WTC11 (cell line): ENCODE results near the gene RHBDD2. TPM values are rescaled to one million over a fixed set of nuclear protein-coding genes. Genes with fewer than 3 reads are reported as not detected.

ENCODE experiments used
- ATAC-seq: fragments of 200-7000 bp; cut with Tn5 transposase; 2 replicates; pipeline ENCODE4 v1.10.0; 2021; ENCODE audit warnings: mild to moderate bottlenecking, moderate library complexity
- CTCF ChIA-PET: fragments of 300-600 bp; sonication (Branson Sonifier 250); formaldehyde crosslinking; loops from one replicate; lab custom pipeline; 2021; ENCODE audit warnings: antibody characterized with exemption; lab: Charles Lee
- POLR2A ChIA-PET: fragments of 350-600 bp; sonication (Branson Sonifier 250); formaldehyde crosslinking; loops from one replicate; lab custom pipeline; 2021; ENCODE audit warnings: antibody characterized with exemption; lab: Charles Lee
- DNase-seq: peaks from one replicate; pipeline ENCODE4 v3.0.0; 2021; ENCODE audit warnings: low spot score
- H3K27ac Mint-ChIP-seq: 2 replicates; pipeline ENCODE4 v1.8.0; 2021; ENCODE audit warnings: mixed read lengths
- H3K27me3 Mint-ChIP-seq: 2 replicates; pipeline ENCODE4 v1.8.0; 2021; ENCODE audit warnings: low read depth, mild to moderate bottlenecking, moderate library complexity, mixed read lengths
- H3K36me3 Mint-ChIP-seq: 2 replicates; pipeline ENCODE4 v1.8.0; 2021; ENCODE audit warnings: mixed read lengths
- H3K4me1 Mint-ChIP-seq: 2 replicates; pipeline ENCODE4 v1.8.0; 2022; ENCODE audit warnings: mixed read lengths
- H3K4me3 Mint-ChIP-seq: 2 replicates; pipeline ENCODE4 v1.8.0; 2021; ENCODE audit warnings: mild to moderate bottlenecking, moderate library complexity, mixed read lengths
- H3K9me3 Mint-ChIP-seq: 2 replicates; pipeline ENCODE4 v1.8.0; 2021; ENCODE audit warnings: mixed read lengths
- ELF4 ChIP-seq: sonication (generic); formaldehyde crosslinking; IDR thresholded peaks from 2 replicates; pipeline ENCODE4 v1.8.1; 2022; ENCODE audit warnings: low read depth, mild to moderate bottlenecking, moderate library complexity, missing genetic modification reagents
- EMX1 ChIP-seq: fragments of 250-450 bp; sonication (Bioruptor Pico); IDR thresholded peaks from 2 replicates; pipeline ENCODE4 v1.8.0; 2021; ENCODE audit warnings: mild to moderate bottlenecking
- ESRRA ChIP-seq: sonication (generic); formaldehyde crosslinking; IDR thresholded peaks from 2 replicates; pipeline ENCODE4 v1.8.1; 2022; ENCODE audit warnings: mild to moderate bottlenecking, missing genetic modification reagents, borderline replicate concordance
- GTF2I ChIP-seq: fragments of 250-450 bp; sonication (Bioruptor Pico); conservative IDR thresholded peaks from 2 replicates; pipeline ENCODE4 v1.4.0; 2021; ENCODE audit warnings: mild to moderate bottlenecking
- HMGA2 ChIP-seq: fragments of 250-450 bp; sonication (Bioruptor Pico); IDR thresholded peaks from 2 replicates; pipeline ENCODE4 v1.4.0; 2021; ENCODE audit warnings: mild to moderate bottlenecking, moderate library complexity
- MYBL2 ChIP-seq: sonication (generic); formaldehyde crosslinking; IDR thresholded peaks from 2 replicates; pipeline ENCODE4 v1.8.1; 2023; ENCODE audit warnings: mild to moderate bottlenecking, moderate library complexity, missing genetic modification reagents
- NFE2L1 ChIP-seq: sonication (generic); formaldehyde crosslinking; IDR thresholded peaks from 2 replicates; pipeline ENCODE4 v1.8.1; 2023; ENCODE audit warnings: missing genetic modification reagents
- PRRX2 ChIP-seq: fragments of 250-450 bp; sonication (Bioruptor Pico); IDR thresholded peaks from 2 replicates; pipeline ENCODE4 v1.8.0; 2021; ENCODE audit warnings: mild to moderate bottlenecking
- TEAD1 ChIP-seq: sonication (generic); formaldehyde crosslinking; IDR thresholded peaks from 2 replicates; pipeline ENCODE4 v1.8.0; 2022; ENCODE audit warnings: mild to moderate bottlenecking, missing genetic modification reagents
- ZNF121 ChIP-seq: sonication (generic); formaldehyde crosslinking; IDR thresholded peaks from 2 replicates; pipeline ENCODE4 v1.8.0; 2023; ENCODE audit warnings: missing genetic modification reagents
- ZNF232 ChIP-seq: sonication (generic); formaldehyde crosslinking; IDR thresholded peaks from 2 replicates; pipeline ENCODE4 v1.8.0; 2022; ENCODE audit warnings: mild to moderate bottlenecking, missing genetic modification reagents
- ZNF317 ChIP-seq: sonication (generic); formaldehyde crosslinking; IDR thresholded peaks from 2 replicates; pipeline ENCODE4 v1.8.1; 2023; ENCODE audit warnings: low read depth, mild to moderate bottlenecking, moderate library complexity, missing genetic modification reagents, borderline replicate concordance
- ZNF423 ChIP-seq: fragments of 250-450 bp; sonication (Bioruptor Pico); IDR thresholded peaks from 2 replicates; pipeline ENCODE4 v2.1.2; 2022; ENCODE audit warnings: mild to moderate bottlenecking, moderate library complexity
- total RNA-seq: library from RNA; stranded (reverse); gene quantifications from 3 replicates; pipeline ENCODE4 v1.2.3, GENCODE V29; 2021
- TF ChIP-seq, protein P1 (sequence below): sonication (generic); formaldehyde crosslinking; IDR thresholded peaks from 2 replicates; pipeline ENCODE4 v1.8.1; 2022; ENCODE audit warnings: low read depth, missing genetic modification reagents, borderline replicate concordance
- TF ChIP-seq, protein P2 (sequence below): fragments of 250-450 bp; sonication (Bioruptor Pico); IDR thresholded peaks from 2 replicates; pipeline ENCODE4 v1.9.0; 2021; ENCODE audit warnings: mild to moderate bottlenecking
- TF ChIP-seq, protein P3 (sequence below): sonication (generic); formaldehyde crosslinking; IDR thresholded peaks from 2 replicates; pipeline ENCODE4 v1.8.1; 2022; ENCODE audit warnings: low read depth, mild to moderate bottlenecking, moderate library complexity, missing genetic modification reagents, borderline replicate concordance
- TF ChIP-seq, protein P4 (sequence below): sonication (generic); formaldehyde crosslinking; IDR thresholded peaks from 2 replicates; pipeline ENCODE4 v1.8.0; 2022; ENCODE audit warnings: mild to moderate bottlenecking, missing genetic modification reagents
- TF ChIP-seq, protein P5 (sequence below): sonication (generic); formaldehyde crosslinking; IDR thresholded peaks from 2 replicates; pipeline ENCODE4 v1.8.1; 2023; ENCODE audit warnings: mild to moderate bottlenecking, moderate library complexity, missing genetic modification reagents
- TF ChIP-seq, protein P6 (sequence below): sonication (generic); formaldehyde crosslinking; IDR thresholded peaks from 2 replicates; pipeline ENCODE4 v1.8.0; 2023; ENCODE audit warnings: missing genetic modification reagents

RHBDD2 gene
- total RNA-seq, 1 experiment from 2014 or later: 34.3 TPM

DNA sequence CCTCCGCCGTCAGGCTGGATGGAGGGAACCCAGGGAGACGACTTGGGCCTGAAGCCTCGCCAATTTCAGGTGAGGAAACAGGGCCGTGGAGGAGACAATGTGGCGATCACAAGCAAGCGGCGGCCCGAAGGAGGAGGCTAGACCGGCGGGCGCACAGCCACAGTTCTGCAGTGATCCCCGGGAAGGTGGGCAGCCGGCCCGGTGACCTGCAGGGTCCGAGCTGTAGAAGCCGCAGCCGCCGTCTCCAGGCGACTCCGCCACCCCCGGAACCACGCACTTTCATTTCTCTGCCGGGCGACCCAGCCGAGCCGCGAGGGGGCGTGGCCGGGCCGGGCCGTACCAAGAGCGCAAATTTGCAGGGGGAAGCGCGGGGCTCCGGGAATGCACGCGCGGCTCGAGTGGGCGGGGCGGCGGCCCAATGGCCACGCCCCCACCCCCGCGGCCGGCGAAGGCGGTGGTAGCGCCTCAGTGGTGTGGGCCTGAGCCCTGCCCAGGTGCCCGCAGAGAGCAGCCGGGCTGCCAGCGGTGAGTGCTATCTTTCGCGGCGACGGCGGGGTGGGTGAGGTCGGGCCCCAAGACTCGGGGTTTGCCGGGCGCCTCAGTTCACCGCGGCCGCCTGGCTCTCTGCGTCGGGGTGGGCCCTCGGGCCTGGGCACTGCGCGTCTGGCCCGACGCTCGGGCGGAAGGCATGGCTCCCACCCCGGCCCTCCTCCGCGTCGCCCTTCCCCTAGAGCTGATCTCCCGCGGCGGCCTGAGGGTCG, 36.0 kb downstream of the RHBDD2 start, which contains the start of gene POR (continued):
- TF ChIP-seq, protein P1, sequence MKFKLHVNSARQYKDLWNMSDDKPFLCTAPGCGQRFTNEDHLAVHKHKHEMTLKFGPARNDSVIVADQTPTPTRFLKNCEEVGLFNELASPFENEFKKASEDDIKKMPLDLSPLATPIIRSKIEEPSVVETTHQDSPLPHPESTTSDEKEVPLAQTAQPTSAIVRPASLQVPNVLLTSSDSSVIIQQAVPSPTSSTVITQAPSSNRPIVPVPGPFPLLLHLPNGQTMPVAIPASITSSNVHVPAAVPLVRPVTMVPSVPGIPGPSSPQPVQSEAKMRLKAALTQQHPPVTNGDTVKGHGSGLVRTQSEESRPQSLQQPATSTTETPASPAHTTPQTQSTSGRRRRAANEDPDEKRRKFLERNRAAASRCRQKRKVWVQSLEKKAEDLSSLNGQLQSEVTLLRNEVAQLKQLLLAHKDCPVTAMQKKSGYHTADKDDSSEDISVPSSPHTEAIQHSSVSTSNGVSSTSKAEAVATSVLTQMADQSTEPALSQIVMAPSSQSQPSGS (CRISPR knock-in tag): 0 out of 2 replicates have a peak, but pooled peaks have one; percentile 15
- no peak for TF ChIP-seq ZNF423 (CRISPR knock-in tag)
- 0 out of 2 replicates have a peak, but pooled peaks have one; percentile 16 for TF ChIP-seq PRRX2 (CRISPR knock-in tag)
- peak; percentile 26; the same call in 1 of the 2 replicates for TF ChIP-seq ZNF232 (CRISPR knock-in tag)
- TF ChIP-seq, protein P2, sequence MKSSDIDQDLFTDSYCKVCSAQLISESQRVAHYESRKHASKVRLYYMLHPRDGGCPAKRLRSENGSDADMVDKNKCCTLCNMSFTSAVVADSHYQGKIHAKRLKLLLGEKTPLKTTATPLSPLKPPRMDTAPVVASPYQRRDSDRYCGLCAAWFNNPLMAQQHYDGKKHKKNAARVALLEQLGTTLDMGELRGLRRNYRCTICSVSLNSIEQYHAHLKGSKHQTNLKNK: peak; percentile 81
- TF ChIP-seq, protein P3, sequence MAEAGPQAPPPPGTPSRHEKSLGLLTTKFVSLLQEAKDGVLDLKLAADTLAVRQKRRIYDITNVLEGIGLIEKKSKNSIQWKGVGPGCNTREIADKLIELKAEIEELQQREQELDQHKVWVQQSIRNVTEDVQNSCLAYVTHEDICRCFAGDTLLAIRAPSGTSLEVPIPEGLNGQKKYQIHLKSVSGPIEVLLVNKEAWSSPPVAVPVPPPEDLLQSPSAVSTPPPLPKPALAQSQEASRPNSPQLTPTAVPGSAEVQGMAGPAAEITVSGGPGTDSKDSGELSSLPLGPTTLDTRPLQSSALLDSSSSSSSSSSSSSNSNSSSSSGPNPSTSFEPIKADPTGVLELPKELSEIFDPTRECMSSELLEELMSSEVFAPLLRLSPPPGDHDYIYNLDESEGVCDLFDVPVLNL (CRISPR knock-in tag): 0 out of 2 replicates have a peak, but pooled peaks have one; percentile 32
- TF ChIP-seq, protein P4, sequence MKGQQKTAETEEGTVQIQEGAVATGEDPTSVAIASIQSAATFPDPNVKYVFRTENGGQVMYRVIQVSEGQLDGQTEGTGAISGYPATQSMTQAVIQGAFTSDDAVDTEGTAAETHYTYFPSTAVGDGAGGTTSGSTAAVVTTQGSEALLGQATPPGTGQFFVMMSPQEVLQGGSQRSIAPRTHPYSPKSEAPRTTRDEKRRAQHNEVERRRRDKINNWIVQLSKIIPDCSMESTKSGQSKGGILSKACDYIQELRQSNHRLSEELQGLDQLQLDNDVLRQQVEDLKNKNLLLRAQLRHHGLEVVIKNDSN: peak; percentile 41
- TF ChIP-seq, protein P5, sequence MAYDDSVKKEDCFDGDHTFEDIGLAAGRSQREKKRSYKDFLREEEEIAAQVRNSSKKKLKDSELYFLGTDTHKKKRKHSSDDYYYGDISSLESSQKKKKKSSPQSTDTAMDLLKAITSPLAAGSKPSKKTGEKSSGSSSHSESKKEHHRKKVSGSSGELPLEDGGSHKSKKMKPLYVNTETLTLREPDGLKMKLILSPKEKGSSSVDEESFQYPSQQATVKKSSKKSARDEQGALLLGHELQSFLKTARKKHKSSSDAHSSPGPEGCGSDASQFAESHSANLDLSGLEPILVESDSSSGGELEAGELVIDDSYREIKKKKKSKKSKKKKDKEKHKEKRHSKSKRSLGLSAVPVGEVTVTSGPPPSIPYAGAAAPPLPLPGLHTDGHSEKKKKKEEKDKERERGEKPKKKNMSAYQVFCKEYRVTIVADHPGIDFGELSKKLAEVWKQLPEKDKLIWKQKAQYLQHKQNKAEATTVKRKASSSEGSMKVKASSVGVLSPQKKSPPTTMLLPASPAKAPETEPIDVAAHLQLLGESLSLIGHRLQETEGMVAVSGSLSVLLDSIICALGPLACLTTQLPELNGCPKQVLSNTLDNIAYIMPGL (CRISPR knock-in tag): peak; percentile 80; the same call in 1 of the 2 replicates
- peak; percentile 91 for TF ChIP-seq TEAD1 (CRISPR knock-in tag)
- TF ChIP-seq EMX1 (CRISPR knock-in tag): 0 out of 2 replicates have a peak, but pooled peaks have one; percentile 60

DNA sequence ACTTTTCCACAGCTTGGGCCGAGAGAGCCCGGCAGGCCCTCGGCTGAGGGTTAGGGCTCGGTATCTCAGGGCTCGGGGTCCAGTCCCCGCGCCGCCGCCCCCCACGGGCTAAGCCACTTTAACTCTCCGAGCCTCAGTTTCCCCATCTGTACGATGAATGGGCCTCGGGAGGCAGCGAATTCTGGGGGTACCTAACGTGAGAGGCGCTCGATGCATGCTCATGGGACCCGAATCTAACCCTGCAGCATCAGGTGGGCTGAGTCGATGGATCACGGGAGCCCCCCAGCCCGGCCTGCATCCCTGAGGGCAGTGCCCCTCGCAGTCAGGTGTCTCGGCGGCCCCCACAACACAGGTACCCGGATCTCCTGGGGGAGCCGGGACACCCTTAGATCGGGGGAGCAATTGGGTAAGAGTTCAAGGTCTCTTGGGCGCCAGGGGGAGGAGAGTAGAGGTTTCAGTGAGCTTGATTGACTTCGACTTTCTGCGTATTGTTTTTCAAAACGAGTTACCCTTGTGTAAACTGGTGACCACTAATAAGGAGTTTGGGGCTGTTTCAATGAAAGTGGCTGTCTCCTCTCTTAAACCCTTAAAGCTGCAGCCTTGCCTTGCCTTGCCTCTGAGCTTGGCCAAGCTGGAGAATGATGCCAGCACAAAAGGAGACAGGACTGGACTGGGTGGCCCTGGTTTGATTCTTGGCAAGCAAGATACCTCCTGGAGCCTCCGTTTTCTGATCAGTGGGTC, 36.8 kb downstream of the RHBDD2 start:
- peak overlapping the region; percentile 91 for H3K27ac Mint-ChIP-seq

DNA sequence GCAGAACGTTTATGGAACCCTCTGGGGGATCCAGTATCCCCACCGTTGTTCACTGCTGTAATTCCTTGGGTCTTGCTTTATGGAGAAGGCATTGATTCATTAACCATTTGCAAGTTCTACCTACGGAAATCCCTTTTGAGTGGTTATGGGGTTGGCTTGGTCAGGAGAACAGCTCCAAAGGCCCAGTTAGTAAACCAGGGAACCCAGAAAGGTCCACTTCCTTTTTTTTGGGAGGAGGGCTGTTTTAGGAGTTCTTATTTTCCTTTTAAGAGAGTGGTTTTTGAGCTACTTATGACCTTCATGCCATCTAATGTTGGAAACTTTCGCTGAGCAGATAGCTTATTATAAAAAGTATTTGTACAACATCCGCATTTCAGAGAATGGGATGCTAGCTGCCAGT, 37.4 kb downstream of the RHBDD2 start:
- H3K36me3 Mint-ChIP-seq: no peaks in the 10 kb centered on the region; the same call in 1 of the 2 replicates
- CTCF ChIA-PET: interaction anchor here (4.6 kb wide), 1 partner anchor 50 kb away, joined by 16 read pairs; no protein-coding TSS in a partner anchor
- TF ChIP-seq, protein P3 (CRISPR knock-in tag): no peak
- no peak for TF ChIP-seq ZNF121 (CRISPR knock-in tag)
- TF ChIP-seq NFE2L1 (CRISPR knock-in tag): no peak
- TF ChIP-seq ZNF317 (CRISPR knock-in tag): no peak
- TF ChIP-seq, protein P6, sequence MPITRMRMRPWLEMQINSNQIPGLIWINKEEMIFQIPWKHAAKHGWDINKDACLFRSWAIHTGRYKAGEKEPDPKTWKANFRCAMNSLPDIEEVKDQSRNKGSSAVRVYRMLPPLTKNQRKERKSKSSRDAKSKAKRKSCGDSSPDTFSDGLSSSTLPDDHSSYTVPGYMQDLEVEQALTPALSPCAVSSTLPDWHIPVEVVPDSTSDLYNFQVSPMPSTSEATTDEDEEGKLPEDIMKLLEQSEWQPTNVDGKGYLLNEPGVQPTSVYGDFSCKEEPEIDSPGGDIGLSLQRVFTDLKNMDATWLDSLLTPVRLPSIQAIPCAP: no peak
- no peak for TF ChIP-seq ESRRA (CRISPR knock-in tag)
- TF ChIP-seq MYBL2 (CRISPR knock-in tag): no peak
- TF ChIP-seq GTF2I (CRISPR knock-in tag): no peak

More for the DNA sequence above, 36.8 kb downstream of the RHBDD2 start:
- peaks cover 36% of the 10 kb centered on the region for H3K4me1 Mint-ChIP-seq
- no peaks in the 10 kb centered on the region for H3K27me3 Mint-ChIP-seq
- H3K9me3 Mint-ChIP-seq: no peaks in the 10 kb centered on the region
- no peaks in the 10 kb centered on the region; the same call in 1 of the 2 replicates for H3K36me3 Mint-ChIP-seq
- POLR2A ChIA-PET: interaction anchor here (0.6 to 1.5 kb wide), 5 partner anchors 13 to 300 kb away, joined by 3 to 6 read pairs (median 4); partner anchors contain the start of genes MDH2 and STYXL1
- no peak for DNase-seq
- ATAC-seq: peak; percentile 10
- CTCF ChIA-PET: interaction anchor here (1.5 to 4.6 kb wide), 3 partner anchors 46 to 104 kb away, joined by 3 to 16 read pairs (median 4); no protein-coding TSS in a partner anchor
- TF ChIP-seq ESRRA (CRISPR knock-in tag): 0 out of 2 replicates have a peak, but pooled peaks have one; percentile 8
- TF ChIP-seq HMGA2: no peak
- TF ChIP-seq ELF4: no peak
- TF ChIP-seq, protein P4: 0 out of 2 replicates have a peak, but pooled peaks have one; percentile 6
- H3K4me3 Mint-ChIP-seq: peak overlapping the region; percentile 87

More for the DNA sequence above, 37.4 kb downstream of the RHBDD2 start:
- no peak for DNase-seq
- Mint-ChIP-seq H3K9me3 (no peaks in the 10 kb centered on the region), H3K27me3 (no peaks in the 10 kb centered on the region), H3K27ac (peak overlapping the region; percentile 91), H3K4me3 (peak overlapping the region; percentile 87), H3K4me1 (peaks cover 36% of the 10 kb centered on the region)
- POLR2A ChIA-PET: interaction anchor here (1.4 to 1.5 kb wide), 3 partner anchors 13 to 132 kb away, joined by 4 to 5 read pairs (median 4); partner anchors contain the start of genes MDH2 and STYXL1
- no peak for ATAC-seq
